ENCODE data around the gene NIFK.

DNA sequence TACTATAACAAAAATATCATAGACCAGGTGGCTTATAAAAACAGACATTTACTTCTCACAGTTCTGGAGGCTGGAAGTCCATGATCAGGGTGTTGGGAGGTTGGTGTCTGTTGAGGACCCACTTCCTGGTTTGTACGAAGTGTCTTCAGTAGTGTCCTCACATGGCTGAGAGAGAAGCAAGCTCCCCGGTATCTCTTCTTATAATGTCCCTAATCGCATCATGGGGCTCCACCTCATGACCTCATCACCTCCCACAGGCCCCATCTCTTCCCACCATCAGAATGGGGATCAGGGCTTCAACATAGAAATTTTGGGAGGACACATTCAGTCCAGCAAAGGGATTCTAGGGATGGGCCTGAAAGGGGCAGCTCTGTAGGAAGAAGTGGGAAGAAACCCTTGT is 4.8 kb upstream of the NIFK start:
- TF ChIP-seq, protein P1, sequence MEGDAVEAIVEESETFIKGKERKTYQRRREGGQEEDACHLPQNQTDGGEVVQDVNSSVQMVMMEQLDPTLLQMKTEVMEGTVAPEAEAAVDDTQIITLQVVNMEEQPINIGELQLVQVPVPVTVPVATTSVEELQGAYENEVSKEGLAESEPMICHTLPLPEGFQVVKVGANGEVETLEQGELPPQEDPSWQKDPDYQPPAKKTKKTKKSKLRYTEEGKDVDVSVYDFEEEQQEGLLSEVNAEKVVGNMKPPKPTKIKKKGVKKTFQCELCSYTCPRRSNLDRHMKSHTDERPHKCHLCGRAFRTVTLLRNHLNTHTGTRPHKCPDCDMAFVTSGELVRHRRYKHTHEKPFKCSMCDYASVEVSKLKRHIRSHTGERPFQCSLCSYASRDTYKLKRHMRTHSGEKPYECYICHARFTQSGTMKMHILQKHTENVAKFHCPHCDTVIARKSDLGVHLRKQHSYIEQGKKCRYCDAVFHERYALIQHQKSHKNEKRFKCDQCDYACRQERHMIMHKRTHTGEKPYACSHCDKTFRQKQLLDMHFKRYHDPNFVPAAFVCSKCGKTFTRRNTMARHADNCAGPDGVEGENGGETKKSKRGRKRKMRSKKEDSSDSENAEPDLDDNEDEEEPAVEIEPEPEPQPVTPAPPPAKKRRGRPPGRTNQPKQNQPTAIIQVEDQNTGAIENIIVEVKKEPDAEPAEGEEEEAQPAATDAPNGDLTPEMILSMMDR (IDR thresholded peaks at IDR 0.05), result no peak
- TF ChIP-seq EZH2 (IDR thresholded peaks at IDR 0.05; ENCODE audit: borderline replicate concordance, insufficient read depth, low read depth, low read length, poor library complexity, severe bottlenecking), result no peak
